NCI-H82 (cell line): ENCODE results near the gene RIPK4.
"Not testable (repeated sequence)": the region's sequence is repeated elsewhere in the genome, so short reads cannot be mapped to it uniquely, and the experiment has no call there.

Experiments
- DNase-seq: peaks from one replicate; lab custom pipeline; 2025; lab: John Stamatoyannopoulos, UW

Gene RIPK4

GRCh38 chr21:41737651-41738324, 29.1 kb downstream of the RIPK4 start:
- no peak for DNase-seq

GRCh38 chr21:41736423-41736822, 30.4 kb downstream of the RIPK4 start:
- DNase-seq = no peak

GRCh38 chr21:41733951-41734689, 32.7 kb downstream of the RIPK4 start:
- no peak for DNase-seq

- DNase-seq = no peak
These were observed 35.8 kb downstream of the RIPK4 start for GRCh38 chr21:41731081-41731480.

- DNase-seq = no peak
These were observed 36.5 kb downstream of the RIPK4 start for GRCh38 chr21:41730367-41730765.

- no peak for DNase-seq
These were observed 37.0 kb downstream of the RIPK4 start for GRCh38 chr21:41729701-41730366.

GRCh38 chr21:41727784-41728763, 38.8 kb downstream of the RIPK4 start:
- no peak for DNase-seq

- DNase-seq = no peak
These were observed 39.7 kb downstream of the RIPK4 start for GRCh38 chr21:41726970-41727783.

GRCh38 chr21:41726630-41726969, 40.3 kb downstream of the RIPK4 start:
- no peak for DNase-seq

- no peak for DNase-seq
These were observed 40.7 kb downstream of the RIPK4 start for GRCh38 chr21:41726058-41726558.

- no peak for DNase-seq
These were observed 41.3 kb downstream of the RIPK4 start for GRCh38 chr21:41725421-41726031.

GRCh38 chr21:41723835-41724234, 43.0 kb downstream of the RIPK4 start:
- not testable (repeated sequence) for DNase-seq

- no peak for DNase-seq
These were observed 44.5 kb downstream of the RIPK4 start for GRCh38 chr21:41722052-41723018.

GRCh38 chr21:41720250-41720649, 46.6 kb downstream of the RIPK4 start:
- DNase-seq = no peak

- DNase-seq = no peak
These were observed 47.2 kb downstream of the RIPK4 start for GRCh38 chr21:41719691-41720090.

GRCh38 chr21:41717573-41718330, 49.1 kb downstream of the RIPK4 start:
- DNase-seq = no peak

GRCh38 chr21:41716751-41717150, 50.1 kb downstream of the RIPK4 start:
- no peak for DNase-seq

GRCh38 chr21:41715649-41716281, 51.1 kb downstream of the RIPK4 start:
- DNase-seq = no peak
